ENCODE data around the gene PADI3. TPM values are rescaled to one million over a fixed set of nuclear protein-coding genes. Genes with fewer than 3 reads are reported as not detected.

Gene PADI3
- total RNA-seq, 3 donors from 2014 or later, result not detected

- intact Hi-C loops (cut with DNase I; ENCODE audit: low total_unique reads), result no loop called here
- Histone ChIP-seq H3K4me3 (no peak within 1 kb of the TSS), H3K4me1 (no peaks in the 10 kb centered on the region), H3K36me3 (no peaks in the 10 kb centered on the region), H3K27ac (no peak within 1 kb of the TSS), H3K9me3 (no peaks in the 10 kb centered on the region), H3K27me3 (no peaks in the 10 kb centered on the region)
- TF ChIP-seq CTCF (IDR thresholded peaks at IDR 0.05), result no peak
- TF ChIP-seq POLR2AphosphoS5 (IDR thresholded peaks at IDR 0.05), result no peak
- no peak for TF ChIP-seq POLR2A (IDR thresholded peaks at IDR 0.05)
- DNase-seq (ENCODE audit: low spot score in 2 of 2), result no peak
Observed at GRCh38 chr1:17204546-17205440, 44.1 kb upstream of the PADI3 start, which contains the start of gene PADI1. Gene PADI1 (plus strand): TSS chr1:17205128. CDS start chr1:17205218, 90 bp downstream.

GRCh38 chr1:17205652-17206051 is 43.2 kb upstream of the PADI3 start:
- H3K27ac ChIP-seq, result no peak overlapping the region
- intact Hi-C loops (cut with DNase I; ENCODE audit: low total_unique reads), result no loop called here

GRCh38 chr1:17206196-17206595 is 42.7 kb upstream of the PADI3 start:
- Histone ChIP-seq H3K27me3 (no peaks in the 10 kb centered on the region), H3K4me3 (no peak overlapping the region), H3K4me1 (no peaks in the 10 kb centered on the region), H3K27ac (no peak overlapping the region), H3K36me3 (no peaks in the 10 kb centered on the region), H3K9me3 (no peaks in the 10 kb centered on the region)
- intact Hi-C loops (cut with DNase I; ENCODE audit: low total_unique reads), result no loop called here
- DNase-seq (ENCODE audit: low spot score in 2 of 2), result no peak
- TF ChIP-seq CTCF (IDR thresholded peaks at IDR 0.05) (no peak), POLR2A (IDR thresholded peaks at IDR 0.05) (no peak), POLR2AphosphoS5 (IDR thresholded peaks at IDR 0.05) (no peak)

More at GRCh38 chr1:17205652-17206051, 43.2 kb upstream of the PADI3 start:
- TF ChIP-seq CTCF (IDR thresholded peaks at IDR 0.05), result no peak
- DNase-seq (ENCODE audit: low spot score in 2 of 2), result no peak
- Histone ChIP-seq H3K36me3 (no peaks in the 10 kb centered on the region), H3K9me3 (no peaks in the 10 kb centered on the region), H3K4me3 (no peak overlapping the region), H3K4me1 (no peaks in the 10 kb centered on the region), H3K27me3 (no peaks in the 10 kb centered on the region)

GRCh38 chr1:17207046-17207445 is 41.9 kb upstream of the PADI3 start:
- H3K9me3 ChIP-seq, result no peaks in the 10 kb centered on the region
- no peak for TF ChIP-seq CTCF (IDR thresholded peaks at IDR 0.05)
- TF ChIP-seq POLR2A (IDR thresholded peaks at IDR 0.05), result no peak
- TF ChIP-seq POLR2AphosphoS5 (IDR thresholded peaks at IDR 0.05), result no peak
- no peak overlapping the region for H3K4me3 ChIP-seq
- no peak overlapping the region for H3K27ac ChIP-seq
- intact Hi-C loops (cut with DNase I; ENCODE audit: low total_unique reads), result no loop called here
- DNase-seq (ENCODE audit: low spot score in 2 of 2), result peak in 1 of 2 donors; percentile 24
- H3K4me1 ChIP-seq, result peaks cover 0 to 3% of the 10 kb centered on the region in 2 donors
- no peaks in the 10 kb centered on the region for H3K27me3 ChIP-seq
- H3K36me3 ChIP-seq, result no peaks in the 10 kb centered on the region

GRCh38 chr1:17207540-17207939 is 41.4 kb upstream of the PADI3 start:
- H3K27ac ChIP-seq, result no peak overlapping the region
- no peaks in the 10 kb centered on the region for H3K27me3 ChIP-seq
- H3K4me3 ChIP-seq, result no peak overlapping the region
- peaks cover 0 to 8% of the 10 kb centered on the region in 2 donors for H3K4me1 ChIP-seq
- no peaks in the 10 kb centered on the region for H3K36me3 ChIP-seq
- intact Hi-C loops (cut with DNase I; ENCODE audit: low total_unique reads), result no loop called here
- no peak for TF ChIP-seq CTCF (IDR thresholded peaks at IDR 0.05)
- TF ChIP-seq POLR2A (IDR thresholded peaks at IDR 0.05), result no peak
- no peak for TF ChIP-seq POLR2AphosphoS5 (IDR thresholded peaks at IDR 0.05)
- DNase-seq (ENCODE audit: low spot score in 2 of 2), result no peak
- no peaks in the 10 kb centered on the region for H3K9me3 ChIP-seq

Measured in breast epithelium (tissue), 4 donors.